Measurements from ENCODE around the gene UGT1A4. TPM values are rescaled to one million over a fixed set of nuclear protein-coding genes. Genes with fewer than 3 reads are reported as not detected.

The UGT1A4 gene
- total RNA-seq, 1 donor from 2014 or later: 5.2 TPM

- DNase-seq (ENCODE audit: low spot score): no peak
These were observed 72.8 kb downstream of the UGT1A4 start for GRCh38 chr2:233791151-233791882.

GRCh38 chr2:233791883-233792329, 73.4 kb downstream of the UGT1A4 start:
- no peak for DNase-seq (ENCODE audit: low spot score)

GRCh38 chr2:233792720-233793119, 74.2 kb downstream of the UGT1A4 start:
- no peak for DNase-seq (ENCODE audit: low spot score)

- no peak for DNase-seq (ENCODE audit: low spot score)
These were observed 75.1 kb downstream of the UGT1A4 start for GRCh38 chr2:233793465-233794127.

GRCh38 chr2:233794128-233794658, 75.7 kb downstream of the UGT1A4 start:
- DNase-seq (ENCODE audit: low spot score): no peak

- DNase-seq (ENCODE audit: low spot score): no peak
These were observed 77.2 kb downstream of the UGT1A4 start for GRCh38 chr2:233795735-233796171.

GRCh38 chr2:233796254-233796653, 77.7 kb downstream of the UGT1A4 start:
- DNase-seq (ENCODE audit: low spot score): no peak

GRCh38 chr2:233798335-233799086, 80.0 kb downstream of the UGT1A4 start:
- DNase-seq (ENCODE audit: low spot score): no peak

- peak; percentile 6 for DNase-seq (ENCODE audit: low spot score)
These were observed 80.6 kb downstream of the UGT1A4 start for GRCh38 chr2:233799087-233799665.

GRCh38 chr2:233799716-233800115, 81.2 kb downstream of the UGT1A4 start:
- DNase-seq (ENCODE audit: low spot score): peak; percentile 8

GRCh38 chr2:233800208-233800607, 81.7 kb downstream of the UGT1A4 start:
- no peak for DNase-seq (ENCODE audit: low spot score)

GRCh38 chr2:233801357-233802131, 83.0 kb downstream of the UGT1A4 start:
- DNase-seq (ENCODE audit: low spot score): no peak

GRCh38 chr2:233802132-233802815, 83.7 kb downstream of the UGT1A4 start:
- DNase-seq (ENCODE audit: low spot score): no peak

- DNase-seq (ENCODE audit: low spot score): no peak
These were observed 84.9 kb downstream of the UGT1A4 start for GRCh38 chr2:233803292-233803911.

- DNase-seq (ENCODE audit: low spot score): no peak
These were observed 85.5 kb downstream of the UGT1A4 start for GRCh38 chr2:233803994-233804393.

GRCh38 chr2:233807215-233807865, 88.8 kb downstream of the UGT1A4 start:
- DNase-seq (ENCODE audit: low spot score): no peak

- no peak for DNase-seq (ENCODE audit: low spot score)
These were observed 89.7 kb downstream of the UGT1A4 start for GRCh38 chr2:233807966-233808935.

GRCh38 chr2:233810385-233810784, 91.8 kb downstream of the UGT1A4 start:
- no peak for DNase-seq (ENCODE audit: low spot score)

All from mucosa of gallbladder (tissue), 1 donor.